Astrocyte (in vitro differentiated cells and primary cell): Measurements from ENCODE around the gene CORO2B.

ENCODE experiments used
- EZH2 ChIP-seq: IDR thresholded peaks from 2 replicates; pipeline ENCODE4 v1.6.1; 2012; ENCODE audit warnings: mild to moderate bottlenecking, low read length, inconsistent platforms; ENCODE audit not compliant: insufficient read depth
- TF ChIP-seq, protein P1 (sequence below): IDR thresholded peaks from 2 replicates; pipeline ENCODE4 v1.5.1; 2011; ENCODE audit warnings: low read depth, mild to moderate bottlenecking, inconsistent platforms, low read length, moderate library complexity; ENCODE audit not compliant: insufficient read depth

DNA sequence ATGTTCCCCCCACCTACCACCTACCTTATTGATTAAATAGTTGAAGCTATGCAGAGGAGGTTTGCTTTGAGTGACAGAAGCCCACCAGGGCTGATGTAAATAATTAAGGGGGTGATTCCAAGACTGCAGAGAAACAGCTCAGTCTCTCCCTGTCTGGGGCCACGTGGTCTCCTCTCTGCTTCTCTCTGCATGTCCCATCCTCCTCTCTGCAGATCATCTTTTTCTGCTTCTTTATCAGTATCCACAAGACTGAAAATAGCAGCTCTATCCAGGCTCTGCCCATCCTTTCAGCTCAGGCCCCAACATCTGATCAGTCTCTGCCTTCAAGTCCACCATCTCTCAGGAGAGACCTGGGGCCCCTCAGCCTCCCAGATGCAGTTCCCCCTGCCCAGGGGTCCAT, 131.1 kb downstream of the CORO2B start:
- TF ChIP-seq, protein P1, sequence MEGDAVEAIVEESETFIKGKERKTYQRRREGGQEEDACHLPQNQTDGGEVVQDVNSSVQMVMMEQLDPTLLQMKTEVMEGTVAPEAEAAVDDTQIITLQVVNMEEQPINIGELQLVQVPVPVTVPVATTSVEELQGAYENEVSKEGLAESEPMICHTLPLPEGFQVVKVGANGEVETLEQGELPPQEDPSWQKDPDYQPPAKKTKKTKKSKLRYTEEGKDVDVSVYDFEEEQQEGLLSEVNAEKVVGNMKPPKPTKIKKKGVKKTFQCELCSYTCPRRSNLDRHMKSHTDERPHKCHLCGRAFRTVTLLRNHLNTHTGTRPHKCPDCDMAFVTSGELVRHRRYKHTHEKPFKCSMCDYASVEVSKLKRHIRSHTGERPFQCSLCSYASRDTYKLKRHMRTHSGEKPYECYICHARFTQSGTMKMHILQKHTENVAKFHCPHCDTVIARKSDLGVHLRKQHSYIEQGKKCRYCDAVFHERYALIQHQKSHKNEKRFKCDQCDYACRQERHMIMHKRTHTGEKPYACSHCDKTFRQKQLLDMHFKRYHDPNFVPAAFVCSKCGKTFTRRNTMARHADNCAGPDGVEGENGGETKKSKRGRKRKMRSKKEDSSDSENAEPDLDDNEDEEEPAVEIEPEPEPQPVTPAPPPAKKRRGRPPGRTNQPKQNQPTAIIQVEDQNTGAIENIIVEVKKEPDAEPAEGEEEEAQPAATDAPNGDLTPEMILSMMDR = no peak
- no peak for TF ChIP-seq EZH2
